DND-41 (cell line): ENCODE measurements around the gene TYW1B.
"Not testable (repeated sequence)": the region's sequence is repeated elsewhere in the genome, so short reads cannot be mapped to it uniquely, and the experiment has no call there.

Experiments used
- ATAC-seq: fragments of 200-7000 bp; cut with Tn5 transposase; 3 replicates; pipeline ENCODE4 v1.9.1; 2021; ENCODE audit warnings: low read depth; ENCODE audit not compliant: insufficient read depth
- DNase-seq: peaks from one replicate; pipeline ENCODE4 v3.0.0-alpha.2; 2020
- H2AFZ ChIP-seq: 2 replicates; pipeline ENCODE4 v1.6.0; 2012; ENCODE audit warnings: low read depth, low read length
- H3K27ac ChIP-seq: 2 replicates; pipeline ENCODE4 v1.5.1; 2012; ENCODE audit warnings: low read length, inconsistent platforms
- H3K27me3 ChIP-seq: fragments of 200-600 bp; sonication (generic); 2 replicates; pipeline ENCODE4 v1.6.0; 2012; ENCODE audit warnings: low read length, mild to moderate bottlenecking, inconsistent platforms; ENCODE audit not compliant: insufficient read depth, poor library complexity
- H3K36me3 ChIP-seq: 2 replicates; pipeline ENCODE4 v1.5.1; 2012; ENCODE audit warnings: low read length, inconsistent platforms; ENCODE audit not compliant: insufficient read depth
- H3K4me1 ChIP-seq: 2 replicates; pipeline ENCODE4 v1.5.1; 2012; ENCODE audit warnings: mild to moderate bottlenecking, low read length; ENCODE audit not compliant: insufficient read depth
- H3K4me2 ChIP-seq: 2 replicates; pipeline ENCODE4 v1.6.0; 2012; ENCODE audit warnings: mild to moderate bottlenecking, moderate library complexity, low read length, inconsistent platforms; ENCODE audit not compliant: insufficient read depth
- H3K4me3 ChIP-seq, 2 experiments: fragments of 200-600 bp in 1 of 2; shearing (Covaris generic) in 1 of 2; 2 replicates each; pipeline ENCODE4 v1.5.1; 2012 to 2016; ENCODE audit warnings: inconsistent platforms in 2 of 2, low read length in 2 of 2, mild to moderate bottlenecking in 2 of 2, low read depth in 1 of 2, moderate library complexity in 1 of 2
- H3K79me2 ChIP-seq: 2 replicates; pipeline ENCODE4 v1.6.0; 2012; ENCODE audit warnings: low read length, inconsistent platforms; ENCODE audit not compliant: insufficient read depth
- H3K9ac ChIP-seq: 2 replicates; pipeline ENCODE4 v1.6.0; 2012; ENCODE audit warnings: low read depth, mild to moderate bottlenecking, inconsistent platforms, low read length, moderate library complexity
- H3K9me3 ChIP-seq: 2 replicates; pipeline ENCODE4 v1.5.1; 2012; ENCODE audit warnings: low read length, moderate library complexity, mild to moderate bottlenecking, inconsistent platforms; ENCODE audit not compliant: insufficient read depth, severe bottlenecking
- H4K20me1 ChIP-seq: 2 replicates; pipeline ENCODE4 v1.6.0; 2012; ENCODE audit warnings: low read length; ENCODE audit not compliant: insufficient read depth

The TYW1B gene

GRCh38 chr7:72827839-72828591 is at the start of gene TYW1B:
TYW1B (minus strand) TSS chr7:72828200; CDS start chr7:72828075, 125 bp downstream.
- ATAC-seq: peak; percentile 94
- Histone ChIP-seq H3K36me3 (peaks cover 20% of the 10 kb centered on the region), H3K4me2 (peak within 1 kb of the TSS; percentile 85), H3K4me1 (peaks cover 27% of the 10 kb centered on the region), H3K79me2 (peaks cover 48% of the 10 kb centered on the region), H3K27ac (peak within 1 kb of the TSS; percentile 82), H3K9ac (peak within 1 kb of the TSS; percentile 63), H3K4me3 (peak within 1 kb of the TSS; percentile 71 to 73; a peak in 3 of 4 replicates), H2AFZ (peak within 1 kb of the TSS; percentile 88)
- not testable (repeated sequence) for H4K20me1 ChIP-seq, H3K27me3 ChIP-seq, H3K9me3 ChIP-seq
- DNase-seq: peak; percentile 98

DNA sequence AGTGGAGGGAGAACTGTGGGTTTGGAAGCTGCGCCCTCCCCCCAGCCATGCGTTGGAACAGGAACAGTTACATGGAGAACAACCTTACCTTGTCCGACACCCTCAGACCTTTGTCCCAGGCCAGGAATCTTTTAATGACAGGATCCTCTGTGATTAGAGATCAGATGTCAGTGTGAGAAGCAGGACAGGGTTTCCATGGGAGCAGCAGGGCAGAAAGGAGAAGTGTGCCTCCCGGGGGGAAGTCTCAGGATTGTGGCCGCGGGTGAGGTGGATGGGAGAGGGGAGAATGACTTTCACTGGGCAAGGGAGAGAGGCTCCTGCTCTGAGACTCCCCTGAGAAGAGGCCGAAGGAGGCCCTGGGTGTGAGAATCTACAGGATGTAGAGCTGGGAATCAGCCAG is 39.6 kb upstream of the TYW1B start:
- not testable (repeated sequence) for H3K79me2 ChIP-seq, H3K9ac ChIP-seq, H3K27ac ChIP-seq, H2AFZ ChIP-seq, H3K36me3 ChIP-seq, H4K20me1 ChIP-seq, ATAC-seq, H3K27me3 ChIP-seq, H3K4me2 ChIP-seq, H3K9me3 ChIP-seq, H3K4me3 ChIP-seq, H3K4me1 ChIP-seq, DNase-seq

GRCh38 chr7:72858846-72859400 is 30.9 kb upstream of the TYW1B start:
- H3K79me2 ChIP-seq, H4K20me1 ChIP-seq, H3K9me3 ChIP-seq, H3K4me3 ChIP-seq, H3K27me3 ChIP-seq, H3K4me2 ChIP-seq, H3K4me1 ChIP-seq, ATAC-seq, H3K9ac ChIP-seq, DNase-seq, H3K27ac ChIP-seq, H3K36me3 ChIP-seq, H2AFZ ChIP-seq: not testable (repeated sequence)

GRCh38 chr7:72857925-72858324 is 29.9 kb upstream of the TYW1B start:
- H3K27ac ChIP-seq, H3K4me1 ChIP-seq, H3K9me3 ChIP-seq, H3K36me3 ChIP-seq, H3K4me3 ChIP-seq, H2AFZ ChIP-seq, H3K4me2 ChIP-seq, H3K79me2 ChIP-seq, H3K27me3 ChIP-seq, H3K9ac ChIP-seq, H4K20me1 ChIP-seq: not testable (repeated sequence)
- peak; percentile 11 for DNase-seq
- peak; percentile 79 for ATAC-seq

GRCh38 chr7:72855261-72855660 is 27.3 kb upstream of the TYW1B start:
- H4K20me1 ChIP-seq, H3K4me2 ChIP-seq, H3K4me3 ChIP-seq, H3K36me3 ChIP-seq, H2AFZ ChIP-seq, DNase-seq, ATAC-seq, H3K9ac ChIP-seq, H3K9me3 ChIP-seq, H3K4me1 ChIP-seq, H3K79me2 ChIP-seq, H3K27me3 ChIP-seq, H3K27ac ChIP-seq: not testable (repeated sequence)

DNA sequence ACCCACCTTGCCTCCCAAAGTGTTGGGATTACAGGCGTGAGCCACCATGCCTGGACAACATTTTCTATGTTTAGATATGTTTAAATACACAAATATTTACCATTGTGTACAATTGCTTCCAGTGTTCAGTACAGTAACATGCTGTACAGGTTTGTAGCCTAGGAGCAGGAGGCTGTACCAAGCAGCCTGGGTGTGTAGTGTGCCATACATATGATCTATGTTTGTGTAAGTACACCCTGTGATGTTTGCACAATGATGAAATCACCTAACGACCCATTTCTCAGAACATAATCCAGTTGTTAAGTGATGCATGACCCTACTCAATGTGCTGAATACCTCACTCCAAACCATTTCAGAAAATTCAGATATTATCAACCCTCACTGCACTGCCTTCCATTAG is 24.9 kb upstream of the TYW1B start:
- not testable (repeated sequence) for H3K9me3 ChIP-seq, H2AFZ ChIP-seq, DNase-seq, H3K4me1 ChIP-seq, H3K27ac ChIP-seq, H3K79me2 ChIP-seq, H3K27me3 ChIP-seq, H3K4me2 ChIP-seq, H3K36me3 ChIP-seq, H3K4me3 ChIP-seq, H3K9ac ChIP-seq, ATAC-seq, H4K20me1 ChIP-seq

- H3K9ac ChIP-seq, H3K4me1 ChIP-seq, H3K27ac ChIP-seq, DNase-seq, H3K27me3 ChIP-seq, H2AFZ ChIP-seq, H4K20me1 ChIP-seq, ATAC-seq, H3K4me3 ChIP-seq, H3K4me2 ChIP-seq, H3K36me3 ChIP-seq, H3K9me3 ChIP-seq, H3K79me2 ChIP-seq: not testable (repeated sequence)
Observed at GRCh38 chr7:72850746-72851145, 22.7 kb upstream of the TYW1B start.

DNA sequence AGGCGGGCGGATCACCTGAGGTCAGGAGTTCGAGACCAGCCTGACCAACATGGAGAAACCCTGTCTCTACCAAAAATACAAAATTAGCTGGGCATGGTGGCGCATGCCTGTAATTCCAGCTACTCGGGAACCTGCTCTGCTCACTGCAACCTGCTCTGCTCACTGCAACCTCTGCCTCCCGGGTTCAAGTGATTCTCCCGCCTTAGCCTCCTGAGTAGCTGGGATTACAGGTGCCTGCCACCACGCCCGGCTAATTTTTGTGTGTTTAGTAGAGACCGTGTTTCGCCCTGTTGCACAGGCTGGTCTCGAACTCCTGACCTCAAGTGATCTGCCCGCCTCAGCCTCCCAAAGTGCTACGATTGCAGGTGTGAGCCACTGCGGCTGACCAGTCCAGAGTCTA is 16.1 kb upstream of the TYW1B start:
- H3K4me2 ChIP-seq, H3K27me3 ChIP-seq, H3K27ac ChIP-seq, H3K4me3 ChIP-seq, H3K9ac ChIP-seq, ATAC-seq, DNase-seq, H3K36me3 ChIP-seq, H3K9me3 ChIP-seq, H4K20me1 ChIP-seq, H3K4me1 ChIP-seq, H3K79me2 ChIP-seq, H2AFZ ChIP-seq: not testable (repeated sequence)
